ENCODE measurements around the gene DMAP1. TPM values are rescaled to one million over a fixed set of nuclear protein-coding genes. Genes with fewer than 3 reads are reported as not detected.

DMAP1 gene
- total RNA-seq, 2 donors from 2014 or later: 23.0 to 32.1 TPM

DNA sequence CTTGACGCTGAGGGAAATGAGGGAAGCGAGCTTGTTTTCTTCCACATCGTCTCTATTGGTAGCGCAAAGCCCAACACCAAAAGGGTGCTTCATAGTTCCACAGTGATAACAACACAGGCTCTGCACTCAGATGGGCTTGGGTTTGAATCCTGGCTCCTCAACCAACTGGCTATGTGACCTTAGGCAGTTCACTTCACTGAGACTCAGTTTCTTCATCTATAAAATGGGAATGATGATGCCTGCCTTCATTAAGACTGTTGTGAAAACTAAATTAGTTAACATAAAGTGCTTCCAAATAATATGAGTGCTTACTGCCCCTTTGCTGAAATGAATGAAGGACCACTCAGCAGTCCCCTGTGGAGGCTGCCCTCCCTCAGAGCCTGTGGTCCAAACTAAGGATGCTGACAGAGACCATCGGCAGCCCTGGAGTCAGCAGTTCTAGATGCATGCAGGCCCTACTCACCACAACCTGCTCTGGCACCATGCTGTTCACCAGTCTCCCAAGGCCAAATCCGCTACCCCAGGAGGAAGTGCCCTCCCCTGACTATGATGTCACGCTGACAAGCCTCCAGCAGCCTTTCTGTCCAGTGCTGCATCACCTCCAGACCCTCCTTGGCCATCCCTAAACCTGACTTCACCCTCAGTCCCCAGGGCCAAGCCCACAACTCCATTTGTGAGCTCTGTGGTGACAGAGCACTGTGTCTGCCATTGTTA, 30.7 kb downstream of the DMAP1 start:
- no peak overlapping the region for H3K27ac ChIP-seq
- peaks cover 0 to 25% of the 10 kb centered on the region in 2 donors for H3K4me1 ChIP-seq
- H3K27me3 ChIP-seq: no peaks in the 10 kb centered on the region
- no peak for DNase-seq (ENCODE audit: low spot score)
- H3K9me3 ChIP-seq: no peaks in the 10 kb centered on the region
- H3K4me3 ChIP-seq: no peak overlapping the region
- TF ChIP-seq, protein P1, sequence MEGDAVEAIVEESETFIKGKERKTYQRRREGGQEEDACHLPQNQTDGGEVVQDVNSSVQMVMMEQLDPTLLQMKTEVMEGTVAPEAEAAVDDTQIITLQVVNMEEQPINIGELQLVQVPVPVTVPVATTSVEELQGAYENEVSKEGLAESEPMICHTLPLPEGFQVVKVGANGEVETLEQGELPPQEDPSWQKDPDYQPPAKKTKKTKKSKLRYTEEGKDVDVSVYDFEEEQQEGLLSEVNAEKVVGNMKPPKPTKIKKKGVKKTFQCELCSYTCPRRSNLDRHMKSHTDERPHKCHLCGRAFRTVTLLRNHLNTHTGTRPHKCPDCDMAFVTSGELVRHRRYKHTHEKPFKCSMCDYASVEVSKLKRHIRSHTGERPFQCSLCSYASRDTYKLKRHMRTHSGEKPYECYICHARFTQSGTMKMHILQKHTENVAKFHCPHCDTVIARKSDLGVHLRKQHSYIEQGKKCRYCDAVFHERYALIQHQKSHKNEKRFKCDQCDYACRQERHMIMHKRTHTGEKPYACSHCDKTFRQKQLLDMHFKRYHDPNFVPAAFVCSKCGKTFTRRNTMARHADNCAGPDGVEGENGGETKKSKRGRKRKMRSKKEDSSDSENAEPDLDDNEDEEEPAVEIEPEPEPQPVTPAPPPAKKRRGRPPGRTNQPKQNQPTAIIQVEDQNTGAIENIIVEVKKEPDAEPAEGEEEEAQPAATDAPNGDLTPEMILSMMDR (IDR thresholded peaks at IDR 0.05): no peak
- no peaks in the 10 kb centered on the region for H3K36me3 ChIP-seq

DNA sequence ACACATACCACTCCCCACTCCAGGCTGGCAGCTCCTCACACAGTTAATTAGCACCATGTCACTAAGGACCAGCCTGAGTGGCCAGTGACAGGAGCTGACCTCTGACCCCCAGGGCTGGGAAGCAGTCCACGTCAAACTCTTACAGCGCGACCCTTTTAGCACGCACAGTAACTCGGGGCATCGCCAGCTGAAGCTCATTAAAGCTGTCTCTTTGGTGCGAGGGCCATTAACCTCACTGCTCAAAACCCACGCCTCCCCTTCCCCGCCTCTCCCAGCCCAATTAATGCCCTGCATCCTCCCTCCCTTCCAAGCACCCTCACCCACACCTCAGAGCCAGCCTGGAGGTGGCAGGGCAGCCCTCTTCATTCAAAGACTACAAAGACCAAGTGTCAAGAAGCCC, 31.7 kb downstream of the DMAP1 start:
- H3K4me3 ChIP-seq: no peak overlapping the region
- no peaks in the 10 kb centered on the region for H3K27me3 ChIP-seq
- TF ChIP-seq, protein P1 (IDR thresholded peaks at IDR 0.05): no peak
- H3K9me3 ChIP-seq: no peaks in the 10 kb centered on the region
- H3K27ac ChIP-seq: no peak overlapping the region
- no peaks in the 10 kb centered on the region for H3K36me3 ChIP-seq
- peaks cover 0 to 23% of the 10 kb centered on the region in 2 donors for H3K4me1 ChIP-seq
- no peak for DNase-seq (ENCODE audit: low spot score)

DNA sequence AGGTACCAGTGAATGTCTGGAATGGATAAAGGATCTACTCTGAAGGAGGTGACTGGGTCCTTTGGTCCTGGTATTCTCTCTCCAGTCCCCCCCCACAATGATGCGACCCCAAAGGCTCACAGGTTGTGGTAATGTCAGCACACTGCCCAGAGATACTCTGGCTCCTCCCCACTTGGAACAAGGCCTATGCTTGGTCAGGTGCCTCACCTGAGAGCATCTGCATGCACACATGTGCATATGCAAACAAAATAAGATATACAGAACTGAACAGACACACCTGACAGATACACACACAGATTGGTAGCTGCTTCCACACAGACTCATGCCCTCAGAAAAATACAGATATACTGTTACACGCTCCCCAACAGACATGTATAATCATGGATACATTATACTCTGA, 33.5 kb downstream of the DMAP1 start:
- H3K4me1 ChIP-seq: peaks cover 0 to 25% of the 10 kb centered on the region in 2 donors
- TF ChIP-seq, protein P1 (IDR thresholded peaks at IDR 0.05): no peak
- H3K4me3 ChIP-seq: no peak overlapping the region
- no peaks in the 10 kb centered on the region for H3K9me3 ChIP-seq
- no peak overlapping the region for H3K27ac ChIP-seq
- H3K27me3 ChIP-seq: no peaks in the 10 kb centered on the region
- DNase-seq (ENCODE audit: low spot score): no peak
- no peaks in the 10 kb centered on the region for H3K36me3 ChIP-seq

DNA sequence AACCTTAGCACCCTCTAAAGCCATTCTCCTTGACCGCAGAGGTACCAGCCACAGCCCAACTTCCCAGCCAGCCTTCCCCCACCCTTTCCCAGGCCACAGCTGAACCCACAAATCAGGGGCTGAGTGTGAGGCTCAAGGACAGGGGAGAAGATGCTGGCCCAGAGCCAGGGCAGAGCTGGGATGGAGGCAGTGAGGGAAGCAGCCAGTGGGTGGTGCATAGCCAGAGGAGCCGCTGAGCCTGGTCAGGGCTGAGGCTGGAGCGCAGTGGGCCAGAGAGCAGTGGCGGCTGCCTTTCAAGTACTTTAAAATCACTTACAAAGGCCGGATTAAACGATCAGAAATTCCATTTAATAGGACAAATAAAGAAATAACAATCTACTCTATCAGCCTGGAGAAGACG, 36.3 kb downstream of the DMAP1 start:
- no peaks in the 10 kb centered on the region for H3K9me3 ChIP-seq
- TF ChIP-seq, protein P1 (IDR thresholded peaks at IDR 0.05): peak in 1 of 2 donors; percentile 18
- no peaks in the 10 kb centered on the region for H3K36me3 ChIP-seq
- no peaks in the 10 kb centered on the region for H3K27me3 ChIP-seq
- peak overlapping the region; percentile 74 to 85 for H3K27ac ChIP-seq
- H3K4me3 ChIP-seq: no peak overlapping the region
- peak; percentile 73 for DNase-seq (ENCODE audit: low spot score)
- peaks cover 0 to 31% of the 10 kb centered on the region in 2 donors for H3K4me1 ChIP-seq

DNA sequence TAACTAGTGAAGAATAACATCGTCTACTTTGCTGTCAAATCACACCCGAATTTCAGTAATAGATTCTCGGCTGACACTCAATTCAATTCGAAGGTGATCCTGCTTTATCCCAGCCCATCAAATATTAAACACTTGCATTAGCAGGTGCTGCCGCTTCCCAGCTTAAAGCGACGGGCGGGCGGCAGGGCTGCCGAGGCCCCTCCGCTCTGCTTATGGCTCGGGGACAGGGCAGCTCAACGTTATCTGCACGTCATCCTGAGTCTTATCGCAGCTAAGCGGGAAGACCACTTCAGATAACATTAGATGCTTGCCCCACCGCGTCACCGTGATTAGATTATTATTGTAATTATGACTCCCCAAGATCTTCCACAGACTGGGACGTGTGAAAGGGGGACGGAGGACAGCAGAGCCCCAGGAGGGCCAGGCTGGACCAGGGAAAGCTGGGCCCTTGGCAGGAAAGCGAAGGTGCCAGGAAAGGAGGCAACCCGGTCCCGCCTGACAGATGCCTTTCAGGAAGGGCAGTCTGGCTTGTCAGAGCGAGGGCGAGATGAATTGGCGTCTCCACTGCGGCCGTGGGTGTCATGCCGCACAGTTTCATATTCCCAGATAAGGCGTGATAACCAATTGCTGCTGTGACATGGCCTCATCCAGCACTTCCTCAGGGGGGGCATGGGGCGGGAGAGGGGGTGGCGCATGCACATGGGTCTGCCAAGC, 37.0 kb downstream of the DMAP1 start:
- Histone ChIP-seq H3K4me1 (peaks cover 0 to 31% of the 10 kb centered on the region in 2 donors), H3K4me3 (no peak overlapping the region), H3K9me3 (no peaks in the 10 kb centered on the region), H3K27ac (peak overlapping the region; percentile 74 to 85), H3K27me3 (no peaks in the 10 kb centered on the region), H3K36me3 (no peaks in the 10 kb centered on the region)
- TF ChIP-seq, protein P1 (IDR thresholded peaks at IDR 0.05): no peak
- peak; percentile 66 for DNase-seq (ENCODE audit: low spot score)
